Measurements from ENCODE around the gene AKIRIN2. TPM values are rescaled to one million over a fixed set of nuclear protein-coding genes. Genes with fewer than 3 reads are reported as not detected.

The AKIRIN2 gene
- polyA plus RNA-seq, 1 donor (not counting 4 experiments of a cell fraction or from before 2014, with no cell fraction given), result 24.6 TPM

DNA sequence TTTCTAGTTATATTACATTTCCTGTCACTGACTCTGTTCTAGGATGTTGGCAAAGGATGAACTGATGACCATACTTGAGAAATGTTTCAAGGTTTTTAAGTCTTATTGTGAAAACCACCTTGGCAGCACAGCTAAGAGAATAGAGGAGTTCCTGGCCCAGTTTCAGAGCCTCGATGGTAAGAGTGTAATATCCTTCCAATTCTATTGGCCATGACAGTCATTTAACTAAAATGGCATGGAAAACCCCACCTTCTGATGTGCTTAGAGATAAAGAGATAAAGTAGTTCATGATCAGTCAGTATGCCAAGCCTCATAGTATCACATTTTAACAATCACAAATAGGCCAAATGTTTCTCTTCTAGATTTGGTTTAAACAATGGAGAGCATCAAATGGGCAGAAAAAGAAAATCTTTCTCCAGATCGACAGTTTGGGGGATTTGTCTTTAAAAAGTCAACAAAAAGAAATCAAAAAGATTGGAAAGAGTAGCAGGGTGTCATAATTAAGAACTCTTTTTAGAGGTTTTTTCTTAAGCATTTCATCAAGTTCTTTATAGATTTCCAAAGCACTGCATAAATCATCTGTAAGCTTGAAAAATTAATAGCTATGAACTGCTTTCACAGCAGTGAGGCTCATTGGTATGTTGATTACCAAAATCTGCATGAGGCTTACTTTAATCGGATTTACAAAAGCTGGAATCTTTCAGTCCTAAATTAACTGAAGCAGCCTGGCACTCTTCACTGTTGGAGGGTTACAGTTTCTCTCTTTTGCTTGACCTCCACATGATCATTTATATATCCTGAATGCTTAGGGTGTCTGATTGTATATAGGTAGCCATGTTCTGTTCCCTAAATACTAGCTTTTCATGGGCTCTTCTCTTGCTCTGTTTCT lies 48.7 kb downstream of the AKIRIN2 start:
- H3K4me1 ChIP-seq (ENCODE audit: control insufficient read depth, extremely low read depth, insufficient read depth, low read length), result no peaks in the 10 kb centered on the region
- dilution Hi-C loops (cut with MboI; ENCODE audit: extremely low pct_ligation_motif_present, low sequenced_read_pairs), result no loop called here
- FAIRE-seq (no peak), DNase-seq (ENCODE audit: low read depth, low spot score) (no peak)
- no peaks in the 10 kb centered on the region for H3K9me1 ChIP-seq (ENCODE audit: control insufficient read depth, extremely low read depth, insufficient read depth, low read length)
- H3K36me3 ChIP-seq (ENCODE audit: control insufficient read depth in 2 of 2, extremely low read depth in 1 of 2, insufficient read depth in 2 of 2, low read length in 2 of 2), result peaks cover 3 to 8% of the 10 kb centered on the region in 2 experiments
- no peak overlapping the region for H2AFZ ChIP-seq (ENCODE audit: control insufficient read depth, low read length)
- H3K79me2 ChIP-seq (ENCODE audit: control insufficient read depth, insufficient read depth, low read length), result no peaks in the 10 kb centered on the region
- TF ChIP-seq, protein P1, sequence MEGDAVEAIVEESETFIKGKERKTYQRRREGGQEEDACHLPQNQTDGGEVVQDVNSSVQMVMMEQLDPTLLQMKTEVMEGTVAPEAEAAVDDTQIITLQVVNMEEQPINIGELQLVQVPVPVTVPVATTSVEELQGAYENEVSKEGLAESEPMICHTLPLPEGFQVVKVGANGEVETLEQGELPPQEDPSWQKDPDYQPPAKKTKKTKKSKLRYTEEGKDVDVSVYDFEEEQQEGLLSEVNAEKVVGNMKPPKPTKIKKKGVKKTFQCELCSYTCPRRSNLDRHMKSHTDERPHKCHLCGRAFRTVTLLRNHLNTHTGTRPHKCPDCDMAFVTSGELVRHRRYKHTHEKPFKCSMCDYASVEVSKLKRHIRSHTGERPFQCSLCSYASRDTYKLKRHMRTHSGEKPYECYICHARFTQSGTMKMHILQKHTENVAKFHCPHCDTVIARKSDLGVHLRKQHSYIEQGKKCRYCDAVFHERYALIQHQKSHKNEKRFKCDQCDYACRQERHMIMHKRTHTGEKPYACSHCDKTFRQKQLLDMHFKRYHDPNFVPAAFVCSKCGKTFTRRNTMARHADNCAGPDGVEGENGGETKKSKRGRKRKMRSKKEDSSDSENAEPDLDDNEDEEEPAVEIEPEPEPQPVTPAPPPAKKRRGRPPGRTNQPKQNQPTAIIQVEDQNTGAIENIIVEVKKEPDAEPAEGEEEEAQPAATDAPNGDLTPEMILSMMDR (optimal IDR thresholded peaks at IDR 0.05 in 1 of 3, IDR thresholded peaks at IDR 0.05 in 1 of 3, conservative IDR thresholded peaks at IDR 0.05 in 1 of 3; ENCODE audit: extremely low read depth in 1 of 3, insufficient read depth in 2 of 3, low read length in 3 of 3), result no peak
- TF ChIP-seq EZH2 (IDR thresholded peaks at IDR 0.05; ENCODE audit: low read length), result no peak
- no peaks in the 10 kb centered on the region for H3K27me3 ChIP-seq (ENCODE audit: control insufficient read depth, extremely low read depth, insufficient read depth, low read length)
- no peak overlapping the region for H3K9ac ChIP-seq (ENCODE audit: control insufficient read depth, extremely low read depth, insufficient read depth, low read length)
- H3K4me2 ChIP-seq (ENCODE audit: control insufficient read depth, extremely low read depth, insufficient read depth, low read depth, low read length), result no peak overlapping the region
- no peaks in the 10 kb centered on the region for H4K20me1 ChIP-seq (ENCODE audit: control insufficient read depth, extremely low read depth, insufficient read depth, low read length)
- H3K27ac ChIP-seq (ENCODE audit: control insufficient read depth, insufficient read depth, low read length), result no peak overlapping the region
- H3K4me3 ChIP-seq (ENCODE audit: control insufficient read depth in 2 of 3, extremely low read depth in 1 of 3, insufficient read depth in 2 of 3, low read depth in 1 of 3, low read length in 3 of 3), result no peak overlapping the region
- H3K9me3 ChIP-seq (ENCODE audit: control insufficient read depth, low read depth, low read length), result no peaks in the 10 kb centered on the region

DNA sequence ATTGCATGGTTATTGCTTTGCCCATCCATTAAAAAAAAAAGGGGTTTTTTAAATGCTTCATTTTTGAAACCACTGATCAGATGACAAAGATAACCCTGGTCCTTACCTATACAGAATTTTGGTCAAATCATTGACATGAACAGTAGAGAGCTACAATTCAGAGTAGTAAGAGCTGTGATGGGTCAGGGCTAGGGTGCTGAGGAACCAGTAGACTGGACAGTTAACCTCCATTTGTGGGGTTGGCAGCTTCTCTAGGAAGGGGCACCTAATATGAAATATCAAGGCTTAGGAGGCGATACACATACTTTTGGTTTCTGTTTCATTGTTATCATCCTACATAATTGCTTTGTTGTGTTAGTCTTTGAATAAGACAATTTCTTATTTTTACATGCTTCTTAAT lies 57.0 kb downstream of the AKIRIN2 start:
- dilution Hi-C loops (cut with MboI; ENCODE audit: extremely low pct_ligation_motif_present, low sequenced_read_pairs), result no loop called here
- H3K36me3 ChIP-seq (ENCODE audit: control insufficient read depth in 2 of 2, extremely low read depth in 1 of 2, insufficient read depth in 2 of 2, low read length in 2 of 2), result no peaks in the 10 kb centered on the region
- H3K9me1 ChIP-seq (ENCODE audit: control insufficient read depth, extremely low read depth, insufficient read depth, low read length), result no peaks in the 10 kb centered on the region
- FAIRE-seq (no peak), DNase-seq (ENCODE audit: low read depth, low spot score) (no peak)
- no peak overlapping the region for H2AFZ ChIP-seq (ENCODE audit: control insufficient read depth, low read length)
- TF ChIP-seq, protein P1 (optimal IDR thresholded peaks at IDR 0.05 in 1 of 3, IDR thresholded peaks at IDR 0.05 in 1 of 3, conservative IDR thresholded peaks at IDR 0.05 in 1 of 3; ENCODE audit: extremely low read depth in 1 of 3, insufficient read depth in 2 of 3, low read length in 3 of 3), result no peak
- no peak for TF ChIP-seq EZH2 (IDR thresholded peaks at IDR 0.05; ENCODE audit: low read length)
- H3K27me3 ChIP-seq (ENCODE audit: control insufficient read depth, extremely low read depth, insufficient read depth, low read length), result no peaks in the 10 kb centered on the region
- no peaks in the 10 kb centered on the region for H3K4me1 ChIP-seq (ENCODE audit: control insufficient read depth, extremely low read depth, insufficient read depth, low read length)
- no peak overlapping the region for H3K4me3 ChIP-seq (ENCODE audit: control insufficient read depth in 2 of 3, extremely low read depth in 1 of 3, insufficient read depth in 2 of 3, low read depth in 1 of 3, low read length in 3 of 3)
- H3K4me2 ChIP-seq (ENCODE audit: control insufficient read depth, extremely low read depth, insufficient read depth, low read depth, low read length), result no peak overlapping the region
- no peak overlapping the region for H3K9ac ChIP-seq (ENCODE audit: control insufficient read depth, extremely low read depth, insufficient read depth, low read length)
- no peak overlapping the region for H3K27ac ChIP-seq (ENCODE audit: control insufficient read depth, insufficient read depth, low read length)
- no peaks in the 10 kb centered on the region for H3K79me2 ChIP-seq (ENCODE audit: control insufficient read depth, insufficient read depth, low read length)
- H3K9me3 ChIP-seq (ENCODE audit: control insufficient read depth, low read depth, low read length), result no peaks in the 10 kb centered on the region
- H4K20me1 ChIP-seq (ENCODE audit: control insufficient read depth, extremely low read depth, insufficient read depth, low read length), result no peaks in the 10 kb centered on the region

Data from keratinocyte (primary cell).